ENCODE data around the gene ALOX5. TPM values are rescaled to one million over a fixed set of nuclear protein-coding genes. Genes with fewer than 3 reads are reported as not detected.
"Not testable (repeated sequence)": the region's sequence is repeated elsewhere in the genome, so short reads cannot be mapped to it uniquely, and the experiment has no call there.

The ALOX5 gene
- total RNA-seq, 1 experiment from 2014 or later, result 0.11 TPM

GRCh38 chr10:45386657-45387056 lies 12.6 kb downstream of the ALOX5 start:
- Histone ChIP-seq H3K4me2 (ENCODE audit: low read length) (no peak overlapping the region), H3K79me2 (ENCODE audit: low read length) (no peaks in the 10 kb centered on the region), H2AFZ (ENCODE audit: low read length) (no peak overlapping the region), H4K20me1 (ENCODE audit: low read length) (no peaks in the 10 kb centered on the region), H3K9me2 (replicated peaks; ENCODE audit: low read length) (no peaks in the 10 kb centered on the region), H3F3A (ENCODE audit: low read length, unreplicated experiment) (no peaks in the 10 kb centered on the region), H3K27ac (ENCODE audit: low read length) (no peak overlapping the region), H3K4me1 (ENCODE audit: insufficient read depth, low read length) (no peaks in the 10 kb centered on the region), H3K9me3 (ENCODE audit: low read length) (no peaks in the 10 kb centered on the region), H3K27me3 (ENCODE audit: low read length) (peaks cover 18% of the 10 kb centered on the region), H3K9ac (ENCODE audit: low read length) (no peak overlapping the region), H3K4me3 (ENCODE audit: low read length) (no peak overlapping the region), H3K36me3 (ENCODE audit: low read depth, low read length) (no peaks in the 10 kb centered on the region)
- ChIA-PET CTCF (interaction anchor here (0.7 kb wide), 1 partner anchor 196 kb away, joined by 3 read pairs; no protein-coding TSS in a partner anchor), POLR2A (ENCODE audit: unreplicated experiment) (no interaction called here)
- ATAC-seq, result no peak; the same call in 1 of the 2 replicates
- peak; percentile 39 for DNase-seq
- TF ChIP-seq, protein P1, sequence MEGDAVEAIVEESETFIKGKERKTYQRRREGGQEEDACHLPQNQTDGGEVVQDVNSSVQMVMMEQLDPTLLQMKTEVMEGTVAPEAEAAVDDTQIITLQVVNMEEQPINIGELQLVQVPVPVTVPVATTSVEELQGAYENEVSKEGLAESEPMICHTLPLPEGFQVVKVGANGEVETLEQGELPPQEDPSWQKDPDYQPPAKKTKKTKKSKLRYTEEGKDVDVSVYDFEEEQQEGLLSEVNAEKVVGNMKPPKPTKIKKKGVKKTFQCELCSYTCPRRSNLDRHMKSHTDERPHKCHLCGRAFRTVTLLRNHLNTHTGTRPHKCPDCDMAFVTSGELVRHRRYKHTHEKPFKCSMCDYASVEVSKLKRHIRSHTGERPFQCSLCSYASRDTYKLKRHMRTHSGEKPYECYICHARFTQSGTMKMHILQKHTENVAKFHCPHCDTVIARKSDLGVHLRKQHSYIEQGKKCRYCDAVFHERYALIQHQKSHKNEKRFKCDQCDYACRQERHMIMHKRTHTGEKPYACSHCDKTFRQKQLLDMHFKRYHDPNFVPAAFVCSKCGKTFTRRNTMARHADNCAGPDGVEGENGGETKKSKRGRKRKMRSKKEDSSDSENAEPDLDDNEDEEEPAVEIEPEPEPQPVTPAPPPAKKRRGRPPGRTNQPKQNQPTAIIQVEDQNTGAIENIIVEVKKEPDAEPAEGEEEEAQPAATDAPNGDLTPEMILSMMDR (conservative IDR thresholded peaks at IDR 0.05; ENCODE audit: low read depth, low read length), result no peak
- TF ChIP-seq EZH2 (IDR thresholded peaks at IDR 0.05; ENCODE audit: low read length, unreplicated experiment) (no peak), EZH2phosphoT487 (IDR thresholded peaks at IDR 0.05; ENCODE audit: borderline replicate concordance, low read length) (no peak)
- intact Hi-C loops (cut with micrococcal nuclease), result no loop called here
- BruUV-seq (replicated peaks), result no TSS peak

GRCh38 chr10:45387096-45387893 lies 13.3 kb downstream of the ALOX5 start:
- ChIA-PET POLR2A (ENCODE audit: unreplicated experiment) (no interaction called here), CTCF (no interaction called here)
- peaks cover 16% of the 10 kb centered on the region for H3K27me3 ChIP-seq (ENCODE audit: low read length)
- H3K9me2 ChIP-seq (replicated peaks; ENCODE audit: low read length), result no peaks in the 10 kb centered on the region
- H3K9me3 ChIP-seq (ENCODE audit: low read length), result no peaks in the 10 kb centered on the region
- no peak for DNase-seq
- H4K20me1 ChIP-seq (ENCODE audit: low read length), result no peaks in the 10 kb centered on the region
- no peaks in the 10 kb centered on the region for H3F3A ChIP-seq (ENCODE audit: low read length, unreplicated experiment)
- no peaks in the 10 kb centered on the region for H3K4me1 ChIP-seq (ENCODE audit: insufficient read depth, low read length)
- TF ChIP-seq EZH2phosphoT487 (IDR thresholded peaks at IDR 0.05; ENCODE audit: borderline replicate concordance, low read length) (no peak), EZH2 (IDR thresholded peaks at IDR 0.05; ENCODE audit: low read length, unreplicated experiment) (no peak)
- TF ChIP-seq, protein P1 (conservative IDR thresholded peaks at IDR 0.05; ENCODE audit: low read depth, low read length), result no peak
- H3K9ac ChIP-seq (ENCODE audit: low read length), result no peak overlapping the region
- no TSS peak for BruUV-seq (replicated peaks)
- H3K4me2 ChIP-seq (ENCODE audit: low read length), result no peak overlapping the region
- ATAC-seq, result no peak
- no peaks in the 10 kb centered on the region for H3K79me2 ChIP-seq (ENCODE audit: low read length)
- no peaks in the 10 kb centered on the region for H3K36me3 ChIP-seq (ENCODE audit: low read depth, low read length)
- no peak overlapping the region for H3K4me3 ChIP-seq (ENCODE audit: low read length)
- H2AFZ ChIP-seq (ENCODE audit: low read length), result no peak overlapping the region
- no peak overlapping the region for H3K27ac ChIP-seq (ENCODE audit: low read length)
- intact Hi-C loops (cut with micrococcal nuclease), result no loop called here

- H3K27ac ChIP-seq (ENCODE audit: low read length); H3K9ac ChIP-seq (ENCODE audit: low read length); H3K79me2 ChIP-seq (ENCODE audit: low read length); H3K9me2 ChIP-seq (replicated peaks; ENCODE audit: low read length); DNase-seq; CTCF ChIA-PET; POLR2A ChIA-PET (ENCODE audit: unreplicated experiment); H3K4me3 ChIP-seq (ENCODE audit: low read length); H3K9me3 ChIP-seq (ENCODE audit: low read length); H4K20me1 ChIP-seq (ENCODE audit: low read length); BruUV-seq (replicated peaks); H3K36me3 ChIP-seq (ENCODE audit: low read depth, low read length); intact Hi-C loops (cut with micrococcal nuclease); ATAC-seq; H3K4me1 ChIP-seq (ENCODE audit: insufficient read depth, low read length); H3F3A ChIP-seq (ENCODE audit: low read length, unreplicated experiment); H3K4me2 ChIP-seq (ENCODE audit: low read length); H2AFZ ChIP-seq (ENCODE audit: low read length): not testable (repeated sequence)
- H3K27me3 ChIP-seq (ENCODE audit: low read length), result peaks cover 14% of the 10 kb centered on the region
Measured at GRCh38 chr10:45389671-45390070, 15.7 kb downstream of the ALOX5 start.

- H3K27me3 ChIP-seq (ENCODE audit: low read length); H3K79me2 ChIP-seq (ENCODE audit: low read length); H3K9ac ChIP-seq (ENCODE audit: low read length); H4K20me1 ChIP-seq (ENCODE audit: low read length); CTCF ChIA-PET; H3K4me2 ChIP-seq (ENCODE audit: low read length); DNase-seq; H3F3A ChIP-seq (ENCODE audit: low read length, unreplicated experiment); BruUV-seq (replicated peaks); ATAC-seq; POLR2A ChIA-PET (ENCODE audit: unreplicated experiment); H3K4me3 ChIP-seq (ENCODE audit: low read length); H3K9me3 ChIP-seq (ENCODE audit: low read length); H3K4me1 ChIP-seq (ENCODE audit: insufficient read depth, low read length); intact Hi-C loops (cut with micrococcal nuclease); H3K9me2 ChIP-seq (replicated peaks; ENCODE audit: low read length); H2AFZ ChIP-seq (ENCODE audit: low read length); H3K36me3 ChIP-seq (ENCODE audit: low read depth, low read length); H3K27ac ChIP-seq (ENCODE audit: low read length): not testable (repeated sequence)
Measured at GRCh38 chr10:45391636-45392035, 17.6 kb downstream of the ALOX5 start.
